Activated CD4-positive, alpha-beta T cell treated with anti-CD3 and anti-CD28 coated beads, Interleukin-2, amount 50 U/mL, for 1 hour (primary cell): ENCODE data around the gene SZRD1.

Source experiments
- DNase-seq: peaks from one replicate; pipeline ENCODE4 v3.0.0-alpha.2; 2020

SZRD1 gene

GRCh38 chr1:16398371-16398953 is 31.4 kb downstream of the SZRD1 start:
- DNase-seq: no peak

DNA sequence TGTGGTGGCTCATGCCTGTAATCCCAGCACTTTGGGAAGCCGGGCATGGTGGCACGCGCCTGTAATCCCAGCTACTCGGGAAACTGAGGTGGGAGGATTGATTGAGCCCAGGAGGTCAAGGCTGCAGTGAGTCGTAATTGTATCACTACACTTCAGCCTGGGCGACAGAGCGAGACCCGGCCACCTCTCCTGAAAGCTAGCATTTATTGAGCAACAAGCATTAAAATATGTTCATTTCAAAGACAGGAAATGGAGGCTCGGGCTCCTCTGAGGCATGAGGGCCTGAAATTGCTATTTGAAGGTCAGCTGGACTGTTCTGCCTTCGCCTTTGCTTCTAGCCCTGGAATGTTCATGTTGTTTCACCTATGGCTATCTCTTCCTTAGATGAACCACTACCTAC is 35.7 kb downstream of the SZRD1 start:
- DNase-seq: no peak

DNA sequence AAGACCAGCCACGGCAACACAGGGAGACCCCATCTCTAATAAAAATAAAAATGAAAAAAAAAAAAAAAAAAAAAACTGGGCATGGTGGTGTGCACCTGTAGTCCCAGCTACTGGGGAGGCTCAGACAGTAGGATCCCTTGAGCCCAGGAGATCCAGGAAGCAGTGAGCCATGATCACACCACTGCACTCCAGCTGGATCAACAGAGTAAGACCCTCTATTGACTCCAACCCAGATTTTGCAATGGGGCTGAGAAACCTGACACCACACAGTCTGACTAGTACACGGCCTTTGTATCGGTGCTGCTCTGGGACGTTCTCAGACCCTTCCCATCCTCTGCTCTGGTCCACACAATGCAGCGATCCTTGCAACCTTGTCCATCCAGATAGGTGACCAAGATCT is 38.4 kb downstream of the SZRD1 start:
- DNase-seq: no peak

GRCh38 chr1:16406868-16407267 is 39.8 kb downstream of the SZRD1 start:
- no peak for DNase-seq

- DNase-seq: no peak
These were observed 42.6 kb downstream of the SZRD1 start for GRCh38 chr1:16409536-16410152.

- no peak for DNase-seq
These were observed 43.8 kb downstream of the SZRD1 start for GRCh38 chr1:16410803-16411202.

DNA sequence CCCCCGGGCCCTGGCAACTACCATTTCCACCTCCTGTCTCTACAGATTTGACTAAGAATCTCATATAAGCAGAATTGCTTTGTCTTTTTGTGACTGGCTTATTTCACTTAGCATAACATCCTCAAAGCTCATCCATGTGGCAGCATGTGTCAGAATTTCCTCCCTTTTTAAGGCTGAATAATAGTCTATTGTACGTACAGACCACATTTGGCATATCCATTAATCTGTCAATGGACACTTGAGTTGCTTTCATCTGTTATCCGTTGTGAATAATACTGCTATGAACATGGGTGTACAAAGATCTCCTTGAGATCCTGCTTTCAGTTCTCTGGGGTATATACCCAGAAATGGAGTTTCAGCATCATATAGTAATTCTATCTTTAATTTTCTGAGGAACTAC is 46.1 kb downstream of the SZRD1 start:
- DNase-seq: no peak

DNA sequence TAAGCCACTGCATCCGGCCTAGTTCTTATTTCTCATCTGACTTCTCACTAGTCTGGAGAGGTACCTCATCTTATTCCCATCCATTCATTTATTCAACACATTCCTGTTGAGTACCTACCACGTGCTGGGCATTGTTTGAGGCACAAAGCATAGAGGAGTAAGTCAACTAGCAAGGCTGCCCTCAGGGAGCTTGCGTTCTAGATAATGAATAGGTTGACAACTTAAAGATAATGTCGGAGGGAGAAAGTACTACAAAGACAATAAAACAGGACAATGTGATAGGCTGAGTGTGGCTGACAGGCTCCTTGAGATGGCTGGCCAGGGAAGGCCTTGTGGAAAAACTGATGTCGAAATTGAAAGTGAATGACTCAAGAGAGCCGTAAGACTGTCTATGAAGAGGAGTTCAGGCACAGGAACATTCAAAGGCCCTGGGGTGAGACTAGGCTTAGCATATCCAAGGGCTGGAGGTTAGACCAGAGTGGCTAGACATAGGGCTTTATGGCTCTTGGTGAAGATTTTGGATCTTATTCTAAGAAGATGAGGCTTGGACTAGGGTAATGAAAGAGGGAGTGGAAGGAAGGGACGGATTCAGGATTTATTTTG is 51.9 kb downstream of the SZRD1 start:
- no peak for DNase-seq

- peak; percentile 29 for DNase-seq
These were observed 53.5 kb downstream of the SZRD1 start for GRCh38 chr1:16420424-16421118.

- DNase-seq: no peak
These were observed 54.2 kb downstream of the SZRD1 start for GRCh38 chr1:16421201-16421600.

- DNase-seq: no peak
These were observed 55.0 kb downstream of the SZRD1 start for GRCh38 chr1:16422041-16422440.

- no peak for DNase-seq
These were observed 58.3 kb downstream of the SZRD1 start for GRCh38 chr1:16425125-16426025.

DNA sequence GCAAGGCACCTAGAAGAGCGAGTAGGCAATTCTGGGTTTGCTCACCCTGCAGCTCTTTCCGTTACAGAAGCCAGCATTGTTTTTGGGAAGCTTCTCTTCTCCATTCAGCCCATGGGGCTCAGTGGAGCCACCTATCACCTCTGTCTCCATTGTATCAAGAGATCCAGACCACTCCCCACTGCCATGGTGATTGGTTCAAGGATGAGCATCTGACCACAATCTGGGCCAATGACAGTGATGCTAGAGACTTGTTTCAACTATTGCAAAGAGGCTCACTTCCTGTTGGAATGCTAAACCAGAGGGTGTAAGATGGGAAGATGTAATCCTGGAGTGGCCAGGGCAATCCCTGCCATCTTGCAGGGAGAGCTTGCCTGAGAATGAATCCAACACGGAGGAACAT is 63.6 kb downstream of the SZRD1 start:
- DNase-seq: no peak

GRCh38 chr1:16433030-16433429 is 66.0 kb downstream of the SZRD1 start:
- no peak for DNase-seq

- no peak for DNase-seq
These were observed 67.0 kb downstream of the SZRD1 start for GRCh38 chr1:16434007-16434406.

DNA sequence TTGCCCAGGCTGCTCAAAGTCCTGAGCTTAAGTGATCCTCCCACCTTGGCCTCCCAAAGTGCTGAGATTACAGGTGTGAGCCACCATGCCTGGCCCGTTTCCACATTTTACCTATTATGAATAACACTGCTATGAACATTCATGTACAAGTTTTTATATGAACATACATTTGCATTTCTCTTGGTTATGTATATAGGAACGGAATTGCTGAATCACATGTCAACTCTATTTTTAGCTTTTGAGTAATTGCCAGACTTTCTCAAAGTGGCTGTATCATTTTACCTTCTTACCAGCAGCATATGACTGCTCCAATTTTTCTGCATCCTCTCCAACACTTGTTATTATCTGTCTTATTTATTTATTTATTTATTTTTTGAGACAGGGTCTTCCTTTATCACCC is 67.5 kb downstream of the SZRD1 start:
- no peak for DNase-seq

DNA sequence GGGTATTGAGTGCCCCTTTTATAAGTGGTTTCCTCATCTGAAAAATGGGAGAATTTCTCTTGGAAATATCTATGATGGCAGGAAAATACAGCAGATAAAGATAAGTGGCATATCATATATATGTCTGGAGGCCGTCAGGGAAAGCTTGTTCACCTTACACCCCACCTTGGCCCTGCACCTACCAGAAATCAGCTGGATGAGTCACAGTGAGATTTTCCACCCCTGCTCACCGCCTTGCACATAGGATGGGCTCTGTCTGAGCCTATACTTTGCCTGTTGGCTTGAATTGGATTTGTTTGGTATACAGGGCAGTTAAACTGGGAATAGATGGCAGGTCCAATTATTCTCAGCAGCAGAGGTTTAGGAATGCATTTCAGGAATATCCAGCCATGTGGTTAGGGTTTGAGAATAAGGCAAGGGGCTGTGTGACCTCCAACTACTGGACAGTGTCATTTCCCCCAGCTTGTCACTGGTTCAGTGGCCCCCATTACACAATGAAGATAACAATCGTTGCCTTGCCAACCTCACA is 70.0 kb downstream of the SZRD1 start, which contains the start of gene SPATA21:
Gene SPATA21, minus strand, starts transcription at position 479 of the 529 bp plus-strand sequence. CDS start 6,053 bp downstream, outside the sequence.
- no peak for DNase-seq

- no peak for DNase-seq
These were observed 71.5 kb downstream of the SZRD1 start for GRCh38 chr1:16438516-16438915.

GRCh38 chr1:16438924-16439323 is 71.9 kb downstream of the SZRD1 start:
- DNase-seq: no peak

DNA sequence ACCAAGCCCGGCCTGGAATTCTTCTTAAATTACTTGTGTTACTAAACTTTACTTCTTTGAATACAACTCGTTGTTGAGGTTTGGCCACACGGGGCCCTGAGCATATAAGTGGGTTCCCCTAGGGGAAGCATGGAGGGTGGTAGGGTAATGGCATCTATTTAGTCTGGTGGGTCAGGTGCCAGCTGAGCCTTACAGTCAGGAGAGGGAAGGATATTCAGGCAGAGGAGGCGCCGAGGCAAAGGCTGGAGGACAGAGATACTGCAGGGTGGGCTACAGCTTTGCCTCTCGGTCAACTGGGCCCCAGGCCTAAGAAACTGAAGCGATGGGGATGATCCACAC is 73.1 kb downstream of the SZRD1 start:
- no peak for DNase-seq

DNA sequence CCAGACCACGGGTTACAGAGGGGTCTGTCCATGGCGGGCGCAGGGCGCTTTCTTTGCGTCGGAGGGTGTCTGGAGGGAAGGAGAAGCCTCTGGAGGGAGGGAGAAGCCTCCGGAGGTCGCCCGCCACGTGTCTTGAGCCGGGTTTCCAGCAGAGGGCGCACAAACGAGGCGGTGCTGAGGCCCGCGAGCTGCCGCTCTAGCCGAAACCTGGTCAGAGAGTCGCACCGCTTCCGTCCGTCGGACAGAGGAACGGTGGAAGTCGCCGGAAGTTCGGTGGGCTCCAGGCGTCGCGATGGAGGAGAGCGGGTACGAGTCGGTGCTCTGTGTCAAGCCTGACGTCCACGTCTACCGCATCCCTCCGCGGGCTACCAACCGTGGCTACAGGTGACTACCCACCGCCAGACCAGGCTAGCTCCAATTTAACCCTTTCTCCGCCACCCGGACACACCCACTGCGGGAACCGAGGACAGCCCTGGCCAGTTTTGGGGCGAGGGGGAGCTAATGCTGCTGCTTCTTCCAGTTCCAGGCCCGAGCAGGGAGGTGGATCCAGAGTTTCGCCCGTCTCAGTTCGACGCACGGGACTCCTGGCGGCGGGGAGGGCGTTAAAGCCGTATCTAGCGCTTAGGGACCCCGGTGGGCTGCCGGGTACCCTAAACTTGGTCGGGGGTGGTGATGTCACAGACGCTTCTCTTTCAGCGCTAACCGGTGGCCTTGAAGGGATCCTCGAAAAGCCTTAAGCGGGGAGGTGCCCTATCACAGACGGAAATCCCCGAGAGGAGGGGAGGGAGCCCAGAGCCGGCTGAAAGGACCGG is 73.6 kb downstream of the SZRD1 start, which contains the start of gene NECAP2:
Gene NECAP2, plus strand, starts transcription at position 255 of the 812 bp plus-strand sequence. Its CDS starts 38 bp downstream, at position 293.
- peak; percentile 94 for DNase-seq

DNA sequence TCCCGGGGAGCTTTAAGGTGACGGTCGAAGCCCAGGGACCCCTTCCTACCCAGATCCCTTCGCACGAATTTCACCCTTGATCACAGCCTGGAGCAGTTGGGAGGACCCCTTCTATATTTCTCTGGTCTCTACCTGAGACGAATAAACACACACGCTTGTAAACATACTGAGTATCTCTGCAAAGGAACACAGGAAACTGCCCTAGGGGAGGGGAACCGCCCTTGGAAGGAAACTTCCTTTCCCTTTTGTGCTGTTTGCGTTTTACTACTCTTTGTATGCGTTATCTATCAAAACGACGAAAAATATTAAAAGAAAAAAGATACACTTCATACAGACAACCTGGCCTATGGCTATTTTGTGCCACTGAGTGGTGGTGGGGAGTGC is 74.2 kb downstream of the SZRD1 start:
- DNase-seq: no peak
